Measurements from ENCODE around the gene OR52L1. TPM values are rescaled to one million over a fixed set of nuclear protein-coding genes. Genes with fewer than 3 reads are reported as not detected.

OR52L1 gene
- polyA plus RNA-seq, 1 donor from 2014 or later = not detected

GRCh38 chr11:6022956-6023355 is 36.2 kb upstream of the OR52L1 start:
- H2AFZ ChIP-seq (ENCODE audit: low read depth, low read length) = no peak overlapping the region
- no peaks in the 10 kb centered on the region for H3K27me3 ChIP-seq (ENCODE audit: insufficient read depth, low read depth, low read length)
- no peak overlapping the region for H3K27ac ChIP-seq (ENCODE audit: low read length)
- no peaks in the 10 kb centered on the region for H3K79me2 ChIP-seq (replicated peaks; ENCODE audit: insufficient read depth, low read length)
- no peaks in the 10 kb centered on the region for H3F3A ChIP-seq (ENCODE audit: insufficient read depth, low read length, poor library complexity, severe bottlenecking)
- no peak overlapping the region for H3K9ac ChIP-seq (ENCODE audit: low read length)
- no peak overlapping the region for H3K4me2 ChIP-seq (ENCODE audit: low read length)
- no peaks in the 10 kb centered on the region for H4K20me1 ChIP-seq (ENCODE audit: insufficient read depth)
- H3K9me2 ChIP-seq (ENCODE audit: insufficient read depth, low read length) = no peaks in the 10 kb centered on the region
- no peaks in the 10 kb centered on the region for H3K36me3 ChIP-seq (ENCODE audit: insufficient read depth, low read length)
- TF ChIP-seq RAD21 (conservative IDR thresholded peaks at IDR 0.05) (peak; percentile 90), POLR2AphosphoS5 (IDR thresholded peaks at IDR 0.05) (no peak), REST (IDR thresholded peaks at IDR 0.05; ENCODE audit: borderline replicate concordance) (no peak), CTCF (IDR thresholded peaks at IDR 0.05; ENCODE audit: poor library complexity, severe bottlenecking) (peak; percentile 85), EP300 (conservative IDR thresholded peaks at IDR 0.05; ENCODE audit: poor library complexity, severe bottlenecking) (no peak), MXI1 (conservative IDR thresholded peaks at IDR 0.05; ENCODE audit: poor library complexity, severe bottlenecking) (no peak), TAF1 (IDR thresholded peaks at IDR 0.05; ENCODE audit: low read depth) (no peak), SMC3 (conservative IDR thresholded peaks at IDR 0.05; ENCODE audit: poor library complexity) (peak; percentile 91), EZH2 (IDR thresholded peaks at IDR 0.05; ENCODE audit: borderline replicate concordance, insufficient read depth, low read length, poor library complexity, severe bottlenecking) (no peak)
- H3K9me3 ChIP-seq (ENCODE audit: low read length) = no peaks in the 10 kb centered on the region
- H3K4me3 ChIP-seq (ENCODE audit: low read length) = no peak overlapping the region

- Histone ChIP-seq H3K9ac (ENCODE audit: low read length) (no peak overlapping the region), H3K27ac (ENCODE audit: low read length) (no peak overlapping the region), H2AFZ (ENCODE audit: low read depth, low read length) (no peak overlapping the region), H3K9me3 (ENCODE audit: low read length) (no peaks in the 10 kb centered on the region), H3K4me2 (ENCODE audit: low read length) (no peak overlapping the region), H3K9me2 (ENCODE audit: insufficient read depth, low read length) (no peaks in the 10 kb centered on the region), H3K4me3 (ENCODE audit: low read length) (no peak overlapping the region), H3F3A (ENCODE audit: insufficient read depth, low read length, poor library complexity, severe bottlenecking) (no peaks in the 10 kb centered on the region), H3K36me3 (ENCODE audit: insufficient read depth, low read length) (no peaks in the 10 kb centered on the region), H3K27me3 (ENCODE audit: insufficient read depth, low read depth, low read length) (no peaks in the 10 kb centered on the region), H3K79me2 (replicated peaks; ENCODE audit: insufficient read depth, low read length) (no peaks in the 10 kb centered on the region), H4K20me1 (ENCODE audit: insufficient read depth) (no peaks in the 10 kb centered on the region)
- TF ChIP-seq TAF1 (IDR thresholded peaks at IDR 0.05; ENCODE audit: low read depth) = no peak
- TF ChIP-seq EZH2 (IDR thresholded peaks at IDR 0.05; ENCODE audit: borderline replicate concordance, insufficient read depth, low read length, poor library complexity, severe bottlenecking) = no peak
- TF ChIP-seq RAD21 (conservative IDR thresholded peaks at IDR 0.05) = no peak
- no peak for TF ChIP-seq EP300 (conservative IDR thresholded peaks at IDR 0.05; ENCODE audit: poor library complexity, severe bottlenecking)
- TF ChIP-seq SMC3 (conservative IDR thresholded peaks at IDR 0.05; ENCODE audit: poor library complexity) = no peak
- no peak for TF ChIP-seq REST (IDR thresholded peaks at IDR 0.05; ENCODE audit: borderline replicate concordance)
- no peak for TF ChIP-seq POLR2AphosphoS5 (IDR thresholded peaks at IDR 0.05)
- no peak for TF ChIP-seq MXI1 (conservative IDR thresholded peaks at IDR 0.05; ENCODE audit: poor library complexity, severe bottlenecking)
- no peak for TF ChIP-seq CTCF (IDR thresholded peaks at IDR 0.05; ENCODE audit: poor library complexity, severe bottlenecking)
Measured at GRCh38 chr11:6013042-6013441, 26.3 kb upstream of the OR52L1 start.
